Keratinocyte (primary cell): Measurements from ENCODE around the gene HBB. TPM values are rescaled to one million over a fixed set of nuclear protein-coding genes. Genes with fewer than 3 reads are reported as not detected.

Source experiments
- DNase-seq: peaks from one replicate; pipeline ENCODE4 v3.0.0-alpha.2; 2011; ENCODE audit warnings: low read depth, missing footprints, low spot score
- FAIRE-seq: peaks from 2 replicates; lab custom pipeline; 2011; peaks lifted over from hg19 to GRCh38; lab: Jason Lieb, UNC
- H2AFZ ChIP-seq: 2 replicates; pipeline ENCODE4 v1.6.0; 2012; ENCODE audit warnings: low read length, control low read depth, inconsistent platforms; ENCODE audit not compliant: control insufficient read depth
- H3K27ac ChIP-seq: 2 replicates; pipeline ENCODE4 v1.5.1; 2011; ENCODE audit warnings: low read length; ENCODE audit not compliant: control insufficient read depth, insufficient read depth
- H3K27me3 ChIP-seq: 3 replicates; pipeline ENCODE4 v1.6.0; 2011; ENCODE audit warnings: low read length; ENCODE audit not compliant: control insufficient read depth, insufficient read depth; ENCODE audit errors: extremely low read depth
- H3K36me3 ChIP-seq, 2 experiments: 2 replicates in 1 of 2; 3 replicates in 1 of 2; pipeline ENCODE4 v1.5.1; 2011; ENCODE audit warnings: low read length in 2 of 2, mild to moderate bottlenecking in 1 of 2; ENCODE audit not compliant: control insufficient read depth in 2 of 2, insufficient read depth in 2 of 2; ENCODE audit errors: extremely low read depth in 1 of 2
- H3K4me1 ChIP-seq: 3 replicates; pipeline ENCODE4 v1.5.1; 2011; ENCODE audit warnings: low read length; ENCODE audit not compliant: control insufficient read depth, insufficient read depth; ENCODE audit errors: extremely low read depth
- H3K4me2 ChIP-seq: 3 replicates; pipeline ENCODE4 v1.6.0; 2011; ENCODE audit warnings: low read depth, low read length; ENCODE audit not compliant: control insufficient read depth, insufficient read depth; ENCODE audit errors: extremely low read depth
- H3K4me3 ChIP-seq, 3 experiments: fragments of 200-600 bp in 1 of 3; sonication (generic) in 1 of 3; 2 replicates in 2 of 3; 3 replicates in 1 of 3; pipeline ENCODE4 v1.5.1; 2011 to 2016; ENCODE audit warnings: low read length in 3 of 3, mild to moderate bottlenecking in 3 of 3, control low read depth in 2 of 3, inconsistent platforms in 1 of 3, low read depth in 1 of 3, mixed read lengths in 1 of 3, mixed run types in 1 of 3, moderate library complexity in 1 of 3; ENCODE audit not compliant: control insufficient read depth in 2 of 3, insufficient read depth in 2 of 3; ENCODE audit errors: extremely low read depth in 1 of 3
- H3K79me2 ChIP-seq: 2 replicates; pipeline ENCODE4 v1.6.0; 2012; ENCODE audit warnings: low read length; ENCODE audit not compliant: control insufficient read depth, insufficient read depth
- H3K9ac ChIP-seq: 3 replicates; pipeline ENCODE4 v1.6.0; 2011; ENCODE audit warnings: low read length; ENCODE audit not compliant: control insufficient read depth, insufficient read depth; ENCODE audit errors: extremely low read depth
- H3K9me1 ChIP-seq: 3 replicates; pipeline ENCODE4 v1.6.0; 2011; ENCODE audit warnings: low read length; ENCODE audit not compliant: control insufficient read depth, insufficient read depth; ENCODE audit errors: extremely low read depth
- H3K9me3 ChIP-seq: 2 replicates; pipeline ENCODE4 v1.5.1; 2012; ENCODE audit warnings: low read depth, low read length; ENCODE audit not compliant: control insufficient read depth
- H4K20me1 ChIP-seq: 3 replicates; pipeline ENCODE4 v1.6.0; 2011; ENCODE audit warnings: low read length; ENCODE audit not compliant: control insufficient read depth, insufficient read depth; ENCODE audit errors: extremely low read depth
- CTCF ChIP-seq, 3 experiments: IDR thresholded peaks in 1 of 3; conservative IDR thresholded peaks in 1 of 3; optimal IDR thresholded peaks in 1 of 3; 2 replicates in 2 of 3; 3 replicates in 1 of 3; pipeline versions ENCODE3 to v1.5.1; 2011; ENCODE audit warnings: low read length in 3 of 3, mild to moderate bottlenecking in 3 of 3, moderate library complexity in 2 of 3, control low read depth in 1 of 3, inconsistent platforms in 1 of 3; ENCODE audit not compliant: insufficient read depth in 2 of 3; ENCODE audit errors: extremely low read depth in 1 of 3
- EZH2 ChIP-seq: IDR thresholded peaks from one replicate; pipeline ENCODE4 v1.6.1; 2012; ENCODE audit warnings: inconsistent platforms, mild to moderate bottlenecking, low read length, moderate library complexity
- dilution Hi-C: fragments of 300-500 bp; cut with MboI; formaldehyde crosslinking; loops from one replicate; pipeline ENCODE4 v1.7.0; 2020; ENCODE audit warnings: low sequenced_read_pairs; ENCODE audit not compliant: extremely low pct_ligation_motif_present
- polyA plus RNA-seq, 5 experiments: library from polyadenylated mRNA; depleted of rRNA in 3 of 5; stranded (reverse) in 3 of 5; stranded (forward) in 1 of 5; unstranded in 1 of 5; fragments of >200 nt; gene quantifications; 1 replicate in 1 of 5; 2 replicates in 3 of 5; 3 replicates in 1 of 5; pipeline versions ENCODE4 v1.2.1 to v1.2.3, GENCODE V29; 2011 to 2012; ENCODE audit warnings: missing spikeins in 2 of 5, low read depth in 1 of 5, low replicate concordance in 1 of 5

Gene HBB
- polyA plus RNA-seq, 1 donor (not counting 4 experiments of a cell fraction or from before 2014, with no cell fraction given): not detected

- Histone ChIP-seq H3K4me2 (no peak within 1 kb of the TSS), H2AFZ (no peak within 1 kb of the TSS), H3K9ac (no peak within 1 kb of the TSS), H3K79me2 (no peaks in the 10 kb centered on the region), H3K9me1 (no peaks in the 10 kb centered on the region), H3K27me3 (no peaks in the 10 kb centered on the region), H3K4me3 (no peak within 1 kb of the TSS), H3K36me3 (no peaks in the 10 kb centered on the region), H3K9me3 (no peaks in the 10 kb centered on the region), H3K27ac (no peak within 1 kb of the TSS), H3K4me1 (no peaks in the 10 kb centered on the region), H4K20me1 (no peaks in the 10 kb centered on the region)
- DNase-seq (no peak), FAIRE-seq (no peak)
- TF ChIP-seq EZH2: no peak
- TF ChIP-seq CTCF (optimal IDR thresholded peaks at IDR 0.05 in 1 of 3, IDR thresholded peaks at IDR 0.05 in 1 of 3, conservative IDR thresholded peaks at IDR 0.05 in 1 of 3; ENCODE audit: extremely low read depth in 1 of 3, insufficient read depth in 2 of 3, low read length in 3 of 3): no peak
- dilution Hi-C loops: no loop called here
Observed at GRCh38 chr11:5234381-5234834, 7.5 kb upstream of the HBB start, which contains the start of gene HBD. Gene HBD, minus strand, starts transcription at chr11:5234483. Its CDS starts 50 bp downstream, at chr11:5234433.

GRCh38 chr11:5233307-5233706 lies 6.4 kb upstream of the HBB start:
- TF ChIP-seq CTCF (optimal IDR thresholded peaks at IDR 0.05 in 1 of 3, IDR thresholded peaks at IDR 0.05 in 1 of 3, conservative IDR thresholded peaks at IDR 0.05 in 1 of 3; ENCODE audit: extremely low read depth in 1 of 3, insufficient read depth in 2 of 3, low read length in 3 of 3) (no peak), EZH2 (no peak)
- Histone ChIP-seq H2AFZ (no peak overlapping the region), H3K36me3 (no peaks in the 10 kb centered on the region), H3K27ac (no peak overlapping the region), H3K9me3 (no peaks in the 10 kb centered on the region), H3K4me2 (no peak overlapping the region), H3K9me1 (no peaks in the 10 kb centered on the region), H3K4me3 (no peak overlapping the region), H4K20me1 (no peaks in the 10 kb centered on the region), H3K4me1 (no peaks in the 10 kb centered on the region), H3K9ac (no peak overlapping the region), H3K27me3 (no peaks in the 10 kb centered on the region), H3K79me2 (no peaks in the 10 kb centered on the region)
- no peak for DNase-seq
- dilution Hi-C loops: no loop called here
- no peak for FAIRE-seq
